ENCODE measurements around the gene LAMB4. TPM values are rescaled to one million over a fixed set of nuclear protein-coding genes. Genes with fewer than 3 reads are reported as not detected.

Gene LAMB4
- total and polyA plus RNA-seq, 2 experiments from 2014 or later, result not detected

- Histone ChIP-seq H3K27ac (ENCODE audit: low read depth) (no peak overlapping the region), H3F3A (replicated peaks; ENCODE audit: low read depth) (no peaks in the 10 kb centered on the region), H3K9me2 (ENCODE audit: insufficient read depth) (no peaks in the 10 kb centered on the region), H3K4me1 (ENCODE audit: insufficient read depth) (no peaks in the 10 kb centered on the region), H3K36me3 (ENCODE audit: insufficient read depth) (no peaks in the 10 kb centered on the region), H3K4me3 (no peak overlapping the region), H3K27me3 (ENCODE audit: insufficient read depth) (no peaks in the 10 kb centered on the region), H3K4me2 (no peak overlapping the region), H4K20me1 (replicated peaks; ENCODE audit: insufficient read depth) (no peaks in the 10 kb centered on the region), H3K79me2 (replicated peaks; ENCODE audit: insufficient read depth) (no peaks in the 10 kb centered on the region), H2AFZ (no peak overlapping the region)
- H3K36me3 Mint-ChIP-seq (ENCODE audit: low read depth), result no peaks in the 10 kb centered on the region
- TF ChIP-seq, protein P1, sequence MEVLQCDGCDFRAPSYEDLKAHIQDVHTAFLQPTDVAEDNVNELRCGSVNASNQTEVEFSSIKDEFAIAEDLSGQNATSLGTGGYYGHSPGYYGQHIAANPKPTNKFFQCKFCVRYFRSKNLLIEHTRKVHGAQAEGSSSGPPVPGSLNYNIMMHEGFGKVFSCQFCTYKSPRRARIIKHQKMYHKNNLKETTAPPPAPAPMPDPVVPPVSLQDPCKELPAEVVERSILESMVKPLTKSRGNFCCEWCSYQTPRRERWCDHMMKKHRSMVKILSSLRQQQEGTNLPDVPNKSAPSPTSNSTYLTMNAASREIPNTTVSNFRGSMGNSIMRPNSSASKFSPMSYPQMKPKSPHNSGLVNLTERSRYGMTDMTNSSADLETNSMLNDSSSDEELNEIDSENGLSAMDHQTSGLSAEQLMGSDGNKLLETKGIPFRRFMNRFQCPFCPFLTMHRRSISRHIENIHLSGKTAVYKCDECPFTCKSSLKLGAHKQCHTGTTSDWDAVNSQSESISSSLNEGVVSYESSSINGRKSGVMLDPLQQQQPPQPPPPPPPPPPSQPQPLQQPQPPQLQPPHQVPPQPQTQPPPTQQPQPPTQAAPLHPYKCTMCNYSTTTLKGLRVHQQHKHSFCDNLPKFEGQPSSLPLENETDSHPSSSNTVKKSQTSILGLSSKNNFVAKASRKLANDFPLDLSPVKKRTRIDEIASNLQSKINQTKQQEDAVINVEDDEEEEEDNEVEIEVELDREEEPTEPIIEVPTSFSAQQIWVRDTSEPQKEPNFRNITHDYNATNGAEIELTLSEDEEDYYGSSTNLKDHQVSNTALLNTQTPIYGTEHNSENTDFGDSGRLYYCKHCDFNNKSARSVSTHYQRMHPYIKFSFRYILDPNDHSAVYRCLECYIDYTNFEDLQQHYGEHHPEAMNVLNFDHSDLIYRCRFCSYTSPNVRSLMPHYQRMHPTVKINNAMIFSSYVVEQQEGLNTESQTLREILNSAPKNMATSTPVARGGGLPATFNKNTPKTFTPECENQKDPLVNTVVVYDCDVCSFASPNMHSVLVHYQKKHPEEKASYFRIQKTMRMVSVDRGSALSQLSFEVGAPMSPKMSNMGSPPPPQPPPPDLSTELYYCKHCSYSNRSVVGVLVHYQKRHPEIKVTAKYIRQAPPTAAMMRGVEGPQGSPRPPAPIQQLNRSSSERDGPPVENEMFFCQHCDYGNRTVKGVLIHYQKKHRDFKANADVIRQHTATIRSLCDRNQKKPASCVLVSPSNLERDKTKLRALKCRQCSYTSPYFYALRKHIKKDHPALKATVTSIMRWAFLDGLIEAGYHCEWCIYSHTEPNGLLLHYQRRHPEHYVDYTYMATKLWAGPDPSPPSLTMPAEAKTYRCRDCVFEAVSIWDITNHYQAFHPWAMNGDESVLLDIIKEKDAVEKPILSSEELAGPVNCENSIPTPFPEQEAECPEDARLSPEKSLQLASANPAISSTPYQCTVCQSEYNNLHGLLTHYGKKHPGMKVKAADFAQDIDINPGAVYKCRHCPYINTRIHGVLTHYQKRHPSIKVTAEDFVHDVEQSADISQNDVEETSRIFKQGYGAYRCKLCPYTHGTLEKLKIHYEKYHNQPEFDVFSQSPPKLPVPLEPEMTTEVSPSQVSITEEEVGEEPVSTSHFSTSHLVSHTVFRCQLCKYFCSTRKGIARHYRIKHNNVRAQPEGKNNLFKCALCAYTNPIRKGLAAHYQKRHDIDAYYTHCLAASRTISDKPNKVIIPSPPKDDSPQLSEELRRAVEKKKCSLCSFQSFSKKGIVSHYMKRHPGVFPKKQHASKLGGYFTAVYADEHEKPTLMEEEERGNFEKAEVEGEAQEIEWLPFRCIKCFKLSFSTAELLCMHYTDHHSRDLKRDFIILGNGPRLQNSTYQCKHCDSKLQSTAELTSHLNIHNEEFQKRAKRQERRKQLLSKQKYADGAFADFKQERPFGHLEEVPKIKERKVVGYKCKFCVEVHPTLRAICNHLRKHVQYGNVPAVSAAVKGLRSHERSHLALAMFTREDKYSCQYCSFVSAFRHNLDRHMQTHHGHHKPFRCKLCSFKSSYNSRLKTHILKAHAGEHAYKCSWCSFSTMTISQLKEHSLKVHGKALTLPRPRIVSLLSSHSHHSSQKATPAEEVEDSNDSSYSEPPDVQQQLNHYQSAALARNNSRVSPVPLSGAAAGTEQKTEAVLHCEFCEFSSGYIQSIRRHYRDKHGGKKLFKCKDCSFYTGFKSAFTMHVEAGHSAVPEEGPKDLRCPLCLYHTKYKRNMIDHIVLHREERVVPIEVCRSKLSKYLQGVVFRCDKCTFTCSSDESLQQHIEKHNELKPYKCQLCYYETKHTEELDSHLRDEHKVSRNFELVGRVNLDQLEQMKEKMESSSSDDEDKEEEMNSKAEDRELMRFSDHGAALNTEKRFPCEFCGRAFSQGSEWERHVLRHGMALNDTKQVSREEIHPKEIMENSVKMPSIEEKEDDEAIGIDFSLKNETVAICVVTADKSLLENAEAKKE (CRISPR knock-in tag; IDR thresholded peaks at IDR 0.05), result no peak
- TF ChIP-seq, protein P2, sequence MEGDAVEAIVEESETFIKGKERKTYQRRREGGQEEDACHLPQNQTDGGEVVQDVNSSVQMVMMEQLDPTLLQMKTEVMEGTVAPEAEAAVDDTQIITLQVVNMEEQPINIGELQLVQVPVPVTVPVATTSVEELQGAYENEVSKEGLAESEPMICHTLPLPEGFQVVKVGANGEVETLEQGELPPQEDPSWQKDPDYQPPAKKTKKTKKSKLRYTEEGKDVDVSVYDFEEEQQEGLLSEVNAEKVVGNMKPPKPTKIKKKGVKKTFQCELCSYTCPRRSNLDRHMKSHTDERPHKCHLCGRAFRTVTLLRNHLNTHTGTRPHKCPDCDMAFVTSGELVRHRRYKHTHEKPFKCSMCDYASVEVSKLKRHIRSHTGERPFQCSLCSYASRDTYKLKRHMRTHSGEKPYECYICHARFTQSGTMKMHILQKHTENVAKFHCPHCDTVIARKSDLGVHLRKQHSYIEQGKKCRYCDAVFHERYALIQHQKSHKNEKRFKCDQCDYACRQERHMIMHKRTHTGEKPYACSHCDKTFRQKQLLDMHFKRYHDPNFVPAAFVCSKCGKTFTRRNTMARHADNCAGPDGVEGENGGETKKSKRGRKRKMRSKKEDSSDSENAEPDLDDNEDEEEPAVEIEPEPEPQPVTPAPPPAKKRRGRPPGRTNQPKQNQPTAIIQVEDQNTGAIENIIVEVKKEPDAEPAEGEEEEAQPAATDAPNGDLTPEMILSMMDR (conservative IDR thresholded peaks at IDR 0.05; ENCODE audit: low read depth in 2 of 2), result no peak
- no peak for TF ChIP-seq ZNF114 (CRISPR knock-in tag; IDR thresholded peaks at IDR 0.05)
- TF ChIP-seq STAT1 (IDR thresholded peaks at IDR 0.05; ENCODE audit: unreplicated experiment), result no peak
- TF ChIP-seq, protein P3, sequence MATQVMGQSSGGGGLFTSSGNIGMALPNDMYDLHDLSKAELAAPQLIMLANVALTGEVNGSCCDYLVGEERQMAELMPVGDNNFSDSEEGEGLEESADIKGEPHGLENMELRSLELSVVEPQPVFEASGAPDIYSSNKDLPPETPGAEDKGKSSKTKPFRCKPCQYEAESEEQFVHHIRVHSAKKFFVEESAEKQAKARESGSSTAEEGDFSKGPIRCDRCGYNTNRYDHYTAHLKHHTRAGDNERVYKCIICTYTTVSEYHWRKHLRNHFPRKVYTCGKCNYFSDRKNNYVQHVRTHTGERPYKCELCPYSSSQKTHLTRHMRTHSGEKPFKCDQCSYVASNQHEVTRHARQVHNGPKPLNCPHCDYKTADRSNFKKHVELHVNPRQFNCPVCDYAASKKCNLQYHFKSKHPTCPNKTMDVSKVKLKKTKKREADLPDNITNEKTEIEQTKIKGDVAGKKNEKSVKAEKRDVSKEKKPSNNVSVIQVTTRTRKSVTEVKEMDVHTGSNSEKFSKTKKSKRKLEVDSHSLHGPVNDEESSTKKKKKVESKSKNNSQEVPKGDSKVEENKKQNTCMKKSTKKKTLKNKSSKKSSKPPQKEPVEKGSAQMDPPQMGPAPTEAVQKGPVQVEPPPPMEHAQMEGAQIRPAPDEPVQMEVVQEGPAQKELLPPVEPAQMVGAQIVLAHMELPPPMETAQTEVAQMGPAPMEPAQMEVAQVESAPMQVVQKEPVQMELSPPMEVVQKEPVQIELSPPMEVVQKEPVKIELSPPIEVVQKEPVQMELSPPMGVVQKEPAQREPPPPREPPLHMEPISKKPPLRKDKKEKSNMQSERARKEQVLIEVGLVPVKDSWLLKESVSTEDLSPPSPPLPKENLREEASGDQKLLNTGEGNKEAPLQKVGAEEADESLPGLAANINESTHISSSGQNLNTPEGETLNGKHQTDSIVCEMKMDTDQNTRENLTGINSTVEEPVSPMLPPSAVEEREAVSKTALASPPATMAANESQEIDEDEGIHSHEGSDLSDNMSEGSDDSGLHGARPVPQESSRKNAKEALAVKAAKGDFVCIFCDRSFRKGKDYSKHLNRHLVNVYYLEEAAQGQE (IDR thresholded peaks at IDR 0.05; ENCODE audit: unreplicated experiment), result no peak
- TF ChIP-seq NANOG (IDR thresholded peaks at IDR 0.05; ENCODE audit: borderline replicate concordance), result no peak
- TF ChIP-seq ETS1 (IDR thresholded peaks at IDR 0.05), result no peak
- no peak for TF ChIP-seq EZH2 (IDR thresholded peaks at IDR 0.05; ENCODE audit: low read depth, unreplicated experiment)
- TF ChIP-seq CREB1 (CRISPR knock-in tag; IDR thresholded peaks at IDR 0.05; ENCODE audit: low read depth), result no peak
- no peaks in the 10 kb centered on the region for H3K9me3 Mint-ChIP-seq
- H3K27ac Mint-ChIP-seq, result no peak overlapping the region
- H3K4me3 Mint-ChIP-seq, result no peak overlapping the region
- DNase-seq (ENCODE audit: low spot score), result no peak
- no peaks in the 10 kb centered on the region for H3K4me1 Mint-ChIP-seq
- peaks cover 3% of the 10 kb centered on the region for H3K27me3 Mint-ChIP-seq (ENCODE audit: insufficient read depth, low read depth, poor library complexity)
- no peak for ATAC-seq
These were observed 58.0 kb downstream of the LAMB4 start for GRCh38 chr7:108072116-108072515.

All from GM23338 (cell line).